ENCODE data around the gene E2F2. TPM values are rescaled to one million over a fixed set of nuclear protein-coding genes. Genes with fewer than 3 reads are reported as not detected.

E2F2 gene
- total and polyA plus RNA-seq, 2 experiments from 2014 or later, result 0.78 to 3.4 TPM

- H3K36me3 Mint-ChIP-seq (ENCODE audit: low read depth), result peaks cover 46% of the 10 kb centered on the region
- no peak overlapping the region for H3K4me3 Mint-ChIP-seq
Measured at GRCh38 chr1:23517581-23517980, 13.5 kb downstream of the E2F2 start.

More at GRCh38 chr1:23517581-23517980, 13.5 kb downstream of the E2F2 start:
- Histone ChIP-seq H3K4me2 (no peak overlapping the region), H3K36me3 (ENCODE audit: insufficient read depth) (no peaks in the 10 kb centered on the region; the same call in 1 of the 2 replicates), H2AFZ (no peak overlapping the region), H3K9me2 (ENCODE audit: insufficient read depth) (no peaks in the 10 kb centered on the region), H3K4me1 (ENCODE audit: insufficient read depth) (no peaks in the 10 kb centered on the region), H3K4me3 (no peak overlapping the region), H4K20me1 (replicated peaks; ENCODE audit: insufficient read depth) (no peaks in the 10 kb centered on the region), H3K27me3 (ENCODE audit: insufficient read depth) (no peaks in the 10 kb centered on the region), H3F3A (replicated peaks; ENCODE audit: low read depth) (no peaks in the 10 kb centered on the region), H3K79me2 (replicated peaks; ENCODE audit: insufficient read depth) (no peaks in the 10 kb centered on the region), H3K27ac (ENCODE audit: low read depth) (no peak overlapping the region)
- H3K9me3 Mint-ChIP-seq, result no peaks in the 10 kb centered on the region
- no peak overlapping the region for H3K27ac Mint-ChIP-seq
- peaks cover 7% of the 10 kb centered on the region for H3K27me3 Mint-ChIP-seq (ENCODE audit: insufficient read depth, low read depth, poor library complexity)
- DNase-seq (ENCODE audit: low spot score) (no peak), ATAC-seq (no peak)
- TF ChIP-seq JUNB (IDR thresholded peaks at IDR 0.05; ENCODE audit: unreplicated experiment), result no peak
- TF ChIP-seq EZH2phosphoT487 (IDR thresholded peaks at IDR 0.05; ENCODE audit: unreplicated experiment), result no peak
- no peak for TF ChIP-seq ZNF462 (CRISPR knock-in tag; IDR thresholded peaks at IDR 0.05)
- no peak for TF ChIP-seq CREB1 (CRISPR knock-in tag; IDR thresholded peaks at IDR 0.05; ENCODE audit: low read depth)
- TF ChIP-seq NANOG (IDR thresholded peaks at IDR 0.05; ENCODE audit: borderline replicate concordance), result no peak
- H3K4me1 Mint-ChIP-seq, result no peaks in the 10 kb centered on the region

Measured in GM23338 (cell line).